Right lobe of liver (tissue), 6 donors: Measurements from ENCODE around the gene ATP8B3. TPM values are rescaled to one million over a fixed set of nuclear protein-coding genes. Genes with fewer than 3 reads are reported as not detected.

Source experiments
- ATAC-seq, 4 donors: fragments of 200-7000 bp; cut with Tn5 transposase; one replicate each; pipeline ENCODE4 v1.9.1; 2020; ENCODE audit warnings: mild to moderate bottlenecking in 4 of 4, moderate library complexity in 4 of 4
- DNase-seq, 3 donors: peaks; one replicate each; pipeline ENCODE4 v3.0.0-alpha.2; 2020
- H3K27ac ChIP-seq, 3 donors: fragments of 200-600 bp; one replicate each; pipeline ENCODE4 v1.8.0; 2022
- H3K27me3 ChIP-seq, 2 donors: fragments of 200-600 bp; one replicate each; pipeline ENCODE4 v1.8.0; 2022
- H3K36me3 ChIP-seq, 4 donors: fragments of 200-600 bp; sonication (generic) in 1 of 4; one replicate each; pipeline versions ENCODE4 v1.5.1 to v1.8.0; 2017 to 2022; ENCODE audit warnings: control low read depth in 1 of 4
- H3K4me1 ChIP-seq, 4 donors: fragments of 200-600 bp; sonication (generic) in 1 of 4; one replicate each; pipeline versions ENCODE4 v1.5.1 to v1.8.0; 2017 to 2022; ENCODE audit warnings: control low read depth in 1 of 4
- H3K4me3 ChIP-seq, 3 donors: fragments of 200-600 bp; one replicate each; pipeline ENCODE4 v1.8.0; 2022
- H3K9me3 ChIP-seq, 4 donors: fragments of 200-600 bp; sonication (generic) in 1 of 4; one replicate each; pipeline versions ENCODE4 v1.5.1 to v1.8.0; 2017 to 2022; ENCODE audit warnings: control low read depth in 1 of 4
- CTCF ChIP-seq, 4 donors: fragments of 200-600 bp in 3 of 4; fragments of 450-650 bp in 1 of 4; IDR thresholded peaks; one replicate each; pipeline versions ENCODE4 v1.5.1 to v1.8.0; 2016 to 2022; ENCODE audit warnings: antibody characterized with exemption in 4 of 4, mild to moderate bottlenecking in 2 of 4
- POLR2A ChIP-seq: fragments of 450-650 bp; IDR thresholded peaks from one replicate; pipeline ENCODE4 v1.6.1; 2017; ENCODE audit warnings: antibody characterized with exemption, mild to moderate bottlenecking
- WGBS: methylation state at CpG from one replicate; pipeline ENCODE4 v1.1.6; 2018; ENCODE audit warnings: low coverage, low lambda C conversion rate; ENCODE audit not compliant: insufficient coverage; ENCODE audit errors: missing lambda C conversion rate; 5-methylcytosine and 5-hydroxymethylcytosine counted together
- intact Hi-C, 2 donors: fragments of 100-400 bp; cut with DNase I; formaldehyde crosslinking; loops; one replicate each; pipeline versions ENCODE4 v1.11.2 to v1.14.1; 2022
- total RNA-seq, 6 experiments: library from RNA; depleted of rRNA in 2 of 6; stranded (reverse); fragments of >200 nt in 2 of 6; fragmentation: NEBNext Ultra II Directional in 3 of 6; extraction: Animal tissue kit (Norgen Biotek cat#: 25700) in 3 of 6; gene quantifications; one replicate each; pipeline versions ENCODE4 v1.1.0 to v1.2.4, GENCODE V29; 2016 to 2023
- donor health status: DM: no; HTN: yes; CAD: no.
- donor health status: DM: no; HTN: no; CAD: no.
- donor health status: DM: no; HTN: no; CAD: no.
- donor health status: DM: no; HTN: yes; CAD: no.
- donor health status: DM: no; HTN: yes; CAD: no.

The ATP8B3 gene
- total RNA-seq, 6 experiments from 2014 or later: 0.86 to 5.7 (median 3.1) TPM

GRCh38 chr19:1786668-1787067, 25.4 kb downstream of the ATP8B3 start:
- no peak overlapping the region for H3K4me3 ChIP-seq
- no CpG with 5 or more reads among the region's 8 CpGs for WGBS
- no peaks in the 10 kb centered on the region for H3K4me1 ChIP-seq
- no peaks in the 10 kb centered on the region for H3K9me3 ChIP-seq
- DNase-seq (no peak), ATAC-seq (no peak)
- peaks cover 0 to 6% of the 10 kb centered on the region in 2 donors for H3K27me3 ChIP-seq
- intact Hi-C loops: loop anchor here in 1 of 2 donors (10.0 kb wide), 1 partner anchor 232 kb away; no protein-coding TSS in a partner anchor
- H3K36me3 ChIP-seq: no peaks in the 10 kb centered on the region
- no peak overlapping the region for H3K27ac ChIP-seq
- no peak for TF ChIP-seq POLR2A
- no peak for TF ChIP-seq CTCF (IDR thresholded peaks at IDR 0.05)

GRCh38 chr19:1785310-1785709, 26.8 kb downstream of the ATP8B3 start:
- Histone ChIP-seq H3K4me3 (no peak overlapping the region), H3K36me3 (no peaks in the 10 kb centered on the region), H3K27me3 (peaks cover 0 to 6% of the 10 kb centered on the region in 2 donors), H3K9me3 (no peaks in the 10 kb centered on the region), H3K4me1 (no peaks in the 10 kb centered on the region), H3K27ac (no peak overlapping the region)
- DNase-seq (peak in 1 of 3 donors; percentile 45), ATAC-seq (no peak)
- WGBS: 60% methylated on average over 1 of the region's 19 CpGs
- intact Hi-C loops: loop anchor here in 1 of 2 donors (10.0 kb wide), 1 partner anchor 231 kb away; no protein-coding TSS in a partner anchor
- TF ChIP-seq CTCF (IDR thresholded peaks at IDR 0.05) (no peak), POLR2A (no peak)

- TF ChIP-seq POLR2A: no peak
- TF ChIP-seq CTCF (IDR thresholded peaks at IDR 0.05): no peak
- Histone ChIP-seq H3K9me3 (no peaks in the 10 kb centered on the region), H3K27me3 (peaks cover 0 to 13% of the 10 kb centered on the region in 2 donors), H3K4me1 (no peaks in the 10 kb centered on the region), H3K4me3 (no peak overlapping the region), H3K36me3 (no peaks in the 10 kb centered on the region), H3K27ac (no peak overlapping the region)
- 54% methylated on average over 4 of the region's 9 CpGs for WGBS
- intact Hi-C loops: loop anchor here in 1 of 2 donors (10.0 kb wide), 1 partner anchor 229 kb away; no protein-coding TSS in a partner anchor
- no peak for ATAC-seq
- no peak for DNase-seq
Measured at GRCh38 chr19:1783874-1784273, 28.2 kb downstream of the ATP8B3 start.

- DNase-seq: no peak
- no peak for ATAC-seq
- 100% methylated on average over 1 of the region's 4 CpGs for WGBS
- H3K9me3 ChIP-seq: no peaks in the 10 kb centered on the region
- H3K27me3 ChIP-seq: peaks cover 0 to 9% of the 10 kb centered on the region in 2 donors
- H3K4me1 ChIP-seq: no peaks in the 10 kb centered on the region
- no peak overlapping the region for H3K27ac ChIP-seq
- no peak for TF ChIP-seq CTCF (IDR thresholded peaks at IDR 0.05)
- no peak for TF ChIP-seq POLR2A
- intact Hi-C loops: loop anchor here in 1 of 2 donors (10.0 kb wide), 1 partner anchor 229 kb away; no protein-coding TSS in a partner anchor
- H3K36me3 ChIP-seq: no peaks in the 10 kb centered on the region
- no peak overlapping the region for H3K4me3 ChIP-seq
Measured at GRCh38 chr19:1783354-1783753, 28.7 kb downstream of the ATP8B3 start.
